ENCODE measurements around the gene SLC6A7.

Gene SLC6A7

GRCh38 chr5:150245808-150246207 lies 55.9 kb downstream of the SLC6A7 start:
- no peaks in the 10 kb centered on the region for H3K4me1 ChIP-seq (ENCODE audit: control insufficient read depth, insufficient read depth, low read length)
- H3K9me3 ChIP-seq (ENCODE audit: control insufficient read depth, insufficient read depth, low read depth, low read length) = no peaks in the 10 kb centered on the region
- no peak for TF ChIP-seq YY1 (tag by site-specific recombination; IDR thresholded peaks at IDR 0.05)
- no peak for TF ChIP-seq ZNF692 (tag by site-specific recombination; IDR thresholded peaks at IDR 0.05)
- no peak for TF ChIP-seq ZNF664 (tag by site-specific recombination; IDR thresholded peaks at IDR 0.05)
- no peak for TF ChIP-seq ZNF114 (tag by site-specific recombination; IDR thresholded peaks at IDR 0.05)
- no peak for TF ChIP-seq MZF1 (tag by site-specific recombination; IDR thresholded peaks at IDR 0.05; ENCODE audit: borderline replicate concordance)
- TF ChIP-seq REST (tag by site-specific recombination; IDR thresholded peaks at IDR 0.05) = no peak
- TF ChIP-seq ZNF214 (tag by site-specific recombination; IDR thresholded peaks at IDR 0.05; ENCODE audit: borderline replicate concordance) = no peak
- no peak for TF ChIP-seq GFI1B (tag by site-specific recombination; IDR thresholded peaks at IDR 0.05)
- no peak for TF ChIP-seq ZNF629 (tag by site-specific recombination; IDR thresholded peaks at IDR 0.05)
- no peak for TF ChIP-seq ZNF670 (tag by site-specific recombination; IDR thresholded peaks at IDR 0.05; ENCODE audit: low read depth)
- no peak for TF ChIP-seq ZNF660 (tag by site-specific recombination; IDR thresholded peaks at IDR 0.05)
- TF ChIP-seq BCL11B (tag by site-specific recombination; IDR thresholded peaks at IDR 0.05; ENCODE audit: low read depth) = no peak
- no peak for TF ChIP-seq ZNF548 (tag by site-specific recombination; IDR thresholded peaks at IDR 0.05)
- TF ChIP-seq ZNF785 (tag by site-specific recombination; IDR thresholded peaks at IDR 0.05) = no peak
- TF ChIP-seq ZNF544 (tag by site-specific recombination; IDR thresholded peaks at IDR 0.05) = no peak
- TF ChIP-seq ZFP41 (tag by site-specific recombination; IDR thresholded peaks at IDR 0.05; ENCODE audit: borderline replicate concordance) = no peak
- TF ChIP-seq OVOL3 (tag by site-specific recombination; IDR thresholded peaks at IDR 0.05) = no peak
- TF ChIP-seq ZNF146 (tag by site-specific recombination; IDR thresholded peaks at IDR 0.05) = no peak
- TF ChIP-seq ZBTB10 (tag by site-specific recombination; IDR thresholded peaks at IDR 0.05) = no peak
- no peak for TF ChIP-seq ZNF626 (tag by site-specific recombination; IDR thresholded peaks at IDR 0.05)
- ChIA-PET CTCF (interaction anchor here (0.6 to 1.4 kb wide), 4 partner anchors 9 to 172 kb away, joined by 3 to 8 read pairs (median 4); no protein-coding TSS in a partner anchor), POLR2A (no interaction called here)
- H3K36me3 ChIP-seq (ENCODE audit: control insufficient read depth in 2 of 2, insufficient read depth in 1 of 2, low read length in 2 of 2) = no peaks in the 10 kb centered on the region
- no peak overlapping the region for H3K27ac ChIP-seq (ENCODE audit: extremely low read depth, low read depth, low read length)
- H3K4me3 ChIP-seq (ENCODE audit: low read depth, low read length) = no peak overlapping the region

All from HEK293 (cell line).